Left renal cortex interstitium (tissue), 4 donors: ENCODE results near the gene SLX4IP. TPM values are rescaled to one million over a fixed set of nuclear protein-coding genes. Genes with fewer than 3 reads are reported as not detected.

ENCODE experiments used
- DNase-seq, 4 donors: peaks; one replicate each; pipeline ENCODE4 v3.0.0-alpha.2; 2013; ENCODE audit warnings: low read depth in 4 of 4, low spot score in 2 of 4, missing footprints in 1 of 4
- polyA plus RNA-seq, 4 donors: library from polyadenylated mRNA; unstranded; fragments of 120-200 nt; gene quantifications; one replicate each; pipeline ENCODE4 v1.2.1, GENCODE V29; 2013; ENCODE audit not compliant: insufficient read length in 4 of 4

SLX4IP gene
- polyA plus RNA-seq, 4 donors: 5.6 to 12.5 (median 8.2) TPM

- no peak for DNase-seq
These were observed 55.2 kb downstream of the SLX4IP start for GRCh38 chr20:10490257-10490656.

- no peak for DNase-seq
These were observed 55.6 kb downstream of the SLX4IP start for GRCh38 chr20:10490706-10491105.

GRCh38 chr20:10492065-10492464 is 57.0 kb downstream of the SLX4IP start:
- DNase-seq: no peak

- DNase-seq: no peak
These were observed 57.7 kb downstream of the SLX4IP start for GRCh38 chr20:10492844-10493243.

GRCh38 chr20:10495173-10495572 is 60.1 kb downstream of the SLX4IP start:
- no peak for DNase-seq

GRCh38 chr20:10496465-10496864 is 61.4 kb downstream of the SLX4IP start:
- no peak for DNase-seq

- DNase-seq: no peak
These were observed 62.2 kb downstream of the SLX4IP start for GRCh38 chr20:10497283-10497682.

- DNase-seq: no peak
These were observed 62.7 kb downstream of the SLX4IP start for GRCh38 chr20:10497791-10498190.

- DNase-seq: no peak
These were observed 63.1 kb downstream of the SLX4IP start for GRCh38 chr20:10498200-10498599.

GRCh38 chr20:10501402-10501801 is 66.3 kb downstream of the SLX4IP start:
- no peak for DNase-seq

- DNase-seq: no peak
These were observed 67.0 kb downstream of the SLX4IP start for GRCh38 chr20:10502098-10502526.

GRCh38 chr20:10504608-10504993 is 69.5 kb downstream of the SLX4IP start:
- no peak for DNase-seq

- no peak for DNase-seq
These were observed 70.1 kb downstream of the SLX4IP start for GRCh38 chr20:10504994-10505730.

- DNase-seq: no peak
These were observed 70.7 kb downstream of the SLX4IP start for GRCh38 chr20:10505827-10506226.

GRCh38 chr20:10507052-10507451 is 71.9 kb downstream of the SLX4IP start:
- no peak for DNase-seq

GRCh38 chr20:10508060-10508459 is 73.0 kb downstream of the SLX4IP start:
- DNase-seq: no peak

- no peak for DNase-seq
These were observed 73.6 kb downstream of the SLX4IP start for GRCh38 chr20:10508468-10509251.

- no peak for DNase-seq
These were observed 74.3 kb downstream of the SLX4IP start for GRCh38 chr20:10509376-10509775.

GRCh38 chr20:10510216-10510615 is 75.1 kb downstream of the SLX4IP start:
- no peak for DNase-seq

- no peak for DNase-seq
These were observed 76.0 kb downstream of the SLX4IP start for GRCh38 chr20:10511170-10511508.

- no peak for DNase-seq
These were observed 76.6 kb downstream of the SLX4IP start for GRCh38 chr20:10511509-10512251.
